ENCODE results near the gene COBLL1. TPM values are rescaled to one million over a fixed set of nuclear protein-coding genes. Genes with fewer than 3 reads are reported as not detected.

Gene COBLL1
- total and polyA plus RNA-seq, 9 donors, result 11.5 to 56.8 (median 38.4) TPM

- 93 to 96% (median 95%) methylated on average over 4 of the region's 4 CpGs for WGBS, 3 donors
Measured at GRCh38 chr2:164877169-164877568, 35.5 kb upstream of the COBLL1 start.

GRCh38 chr2:164875334-164876205 is 33.9 kb upstream of the COBLL1 start:
- Histone ChIP-seq H3K27ac (no peak overlapping the region), H3K9me3 (no peaks in the 10 kb centered on the region), H3K27me3 (no peaks in the 10 kb centered on the region), H3K4me1 (ENCODE audit: insufficient read depth) (peaks cover 3% of the 10 kb centered on the region), H3K4me3 (no peak overlapping the region), H3K36me3 (no peaks in the 10 kb centered on the region)
- TF ChIP-seq CTCF (IDR thresholded peaks at IDR 0.05), result no peak
- no peak for TF ChIP-seq POLR2A (IDR thresholded peaks at IDR 0.05)
- TF ChIP-seq EP300 (IDR thresholded peaks at IDR 0.05), result no peak
- intact Hi-C loops (cut with DNase I), result no loop called here
- no peak for DNase-seq
- 93 to 98% (median 96%) methylated on average over 10 of the region's 10 CpGs for WGBS, 3 donors

More at GRCh38 chr2:164877169-164877568, 35.5 kb upstream of the COBLL1 start:
- Histone ChIP-seq H3K27me3 (no peaks in the 10 kb centered on the region), H3K36me3 (no peaks in the 10 kb centered on the region), H3K27ac (no peak overlapping the region), H3K9me3 (no peaks in the 10 kb centered on the region), H3K4me3 (no peak overlapping the region), H3K4me1 (ENCODE audit: insufficient read depth) (peaks cover 8% of the 10 kb centered on the region)
- TF ChIP-seq POLR2A (IDR thresholded peaks at IDR 0.05) (no peak), EP300 (IDR thresholded peaks at IDR 0.05) (no peak), CTCF (IDR thresholded peaks at IDR 0.05) (no peak)
- no peak for DNase-seq
- intact Hi-C loops (cut with DNase I), result no loop called here

GRCh38 chr2:164873210-164873908 is 31.7 kb upstream of the COBLL1 start:
- Histone ChIP-seq H3K9me3 (no peaks in the 10 kb centered on the region), H3K4me3 (no peak overlapping the region), H3K36me3 (no peaks in the 10 kb centered on the region), H3K27ac (no peak overlapping the region), H3K27me3 (no peaks in the 10 kb centered on the region), H3K4me1 (ENCODE audit: insufficient read depth) (no peaks in the 10 kb centered on the region)
- WGBS, 3 donors, result 87 to 92% (median 92%) methylated on average over 9 of the region's 9 CpGs
- intact Hi-C loops (cut with DNase I), result no loop called here
- DNase-seq, result no peak
- TF ChIP-seq EP300 (IDR thresholded peaks at IDR 0.05) (no peak), POLR2A (IDR thresholded peaks at IDR 0.05) (no peak), CTCF (IDR thresholded peaks at IDR 0.05) (no peak)

GRCh38 chr2:164871404-164871803 is 29.8 kb upstream of the COBLL1 start:
- TF ChIP-seq POLR2A (IDR thresholded peaks at IDR 0.05) (no peak), CTCF (IDR thresholded peaks at IDR 0.05) (no peak), EP300 (IDR thresholded peaks at IDR 0.05) (no peak)
- intact Hi-C loops (cut with DNase I), result no loop called here
- Histone ChIP-seq H3K36me3 (no peaks in the 10 kb centered on the region), H3K27ac (no peak overlapping the region), H3K4me3 (no peak overlapping the region), H3K27me3 (no peaks in the 10 kb centered on the region), H3K9me3 (no peaks in the 10 kb centered on the region), H3K4me1 (ENCODE audit: insufficient read depth) (no peaks in the 10 kb centered on the region)
- WGBS, 3 donors, result 82 to 93% (median 90%) methylated on average over 2 of the region's 2 CpGs
- DNase-seq, result no peak
